Head of caudate nucleus (tissue), 42 donors: ENCODE results near the gene PLPP3.
A peak's percentile ranks its signal among the peaks of the same experiment; 100 is the strongest.

Experiments
- DNase-seq, 42 donors: peaks; one replicate each; pipeline versions ENCODE4 v3.0.0 to v3.0.0-alpha.2; 2020 to 2021; ENCODE audit warnings: mixed read lengths in 7 of 42
- intact Hi-C: fragments of 100-400 bp; cut with DNase I; formaldehyde crosslinking; loops from one replicate; pipeline ENCODE4 v1.15.0; 2022

Gene PLPP3

GRCh38 chr1:56578138-56578962, 1.0 kb downstream of the PLPP3 start:
- intact Hi-C loops = loop anchor here (5.0 to 10.0 kb wide), 2 partner anchors 104 to 141 kb away; no protein-coding TSS in a partner anchor
- peak in 39 of 42 donors; percentile 11 to 75 (median 44) for DNase-seq

GRCh38 chr1:56577406-56578137, 1.8 kb downstream of the PLPP3 start:
- peak in 8 of 42 donors; percentile 15 to 53 (median 32) for DNase-seq
- intact Hi-C loops = loop anchor here (5.0 to 10.0 kb wide), 2 partner anchors 103 to 140 kb away; no protein-coding TSS in a partner anchor

- DNase-seq = peak in 8 of 42 donors; percentile 17 to 63 (median 47)
- intact Hi-C loops = loop anchor here (5.0 to 10.0 kb wide), 2 partner anchors 102 to 140 kb away; no protein-coding TSS in a partner anchor
These were observed 2.4 kb downstream of the PLPP3 start for GRCh38 chr1:56576880-56577405.

GRCh38 chr1:56575865-56576264, 3.5 kb downstream of the PLPP3 start:
- intact Hi-C loops = loop anchor here (5.0 to 10.0 kb wide), 2 partner anchors 101 to 139 kb away; no protein-coding TSS in a partner anchor
- no peak for DNase-seq

GRCh38 chr1:56574794-56575193, 4.6 kb downstream of the PLPP3 start:
- intact Hi-C loops = loop anchor here (5.0 to 10.0 kb wide), 2 partner anchors 100 to 137 kb away; no protein-coding TSS in a partner anchor
- DNase-seq = no peak

- intact Hi-C loops = loop anchor here (10.0 kb wide), 1 partner anchor 99 kb away; no protein-coding TSS in a partner anchor
- no peak for DNase-seq
These were observed 6.1 kb downstream of the PLPP3 start for GRCh38 chr1:56573311-56573710.

GRCh38 chr1:56572334-56573050, 6.9 kb downstream of the PLPP3 start:
- intact Hi-C loops = loop anchor here (10.0 kb wide), 1 partner anchor 98 kb away; no protein-coding TSS in a partner anchor
- no peak for DNase-seq

- DNase-seq = no peak
- intact Hi-C loops = loop anchor here (10.0 kb wide), 1 partner anchor 97 kb away; no protein-coding TSS in a partner anchor
These were observed 7.9 kb downstream of the PLPP3 start for GRCh38 chr1:56571448-56571847.

GRCh38 chr1:56570924-56571372, 8.4 kb downstream of the PLPP3 start:
- DNase-seq = no peak
- intact Hi-C loops = loop anchor here (10.0 kb wide), 1 partner anchor 96 kb away; no protein-coding TSS in a partner anchor

GRCh38 chr1:56569661-56570060, 9.7 kb downstream of the PLPP3 start:
- no peak for DNase-seq
- intact Hi-C loops = loop anchor here (10.0 kb wide), 1 partner anchor 95 kb away; no protein-coding TSS in a partner anchor

- intact Hi-C loops = no loop called here
- no peak for DNase-seq
These were observed 12.4 kb downstream of the PLPP3 start for GRCh38 chr1:56566994-56567393.

- intact Hi-C loops = no loop called here
- DNase-seq = no peak
These were observed 13.2 kb downstream of the PLPP3 start for GRCh38 chr1:56566061-56566744.

GRCh38 chr1:56564615-56565014, 14.7 kb downstream of the PLPP3 start:
- intact Hi-C loops = no loop called here
- DNase-seq = no peak

GRCh38 chr1:56563568-56563967, 15.8 kb downstream of the PLPP3 start:
- DNase-seq = no peak

GRCh38 chr1:56562891-56563452, 16.4 kb downstream of the PLPP3 start:
- DNase-seq = no peak

More at GRCh38 chr1:56563568-56563967, 15.8 kb downstream of the PLPP3 start:
- intact Hi-C loops = no loop called here

GRCh38 chr1:56561227-56562019, 17.9 kb downstream of the PLPP3 start:
- DNase-seq = peak in 1 of 42 donors; percentile 39
- intact Hi-C loops = no loop called here

More at GRCh38 chr1:56562891-56563452, 16.4 kb downstream of the PLPP3 start:
- intact Hi-C loops = no loop called here

GRCh38 chr1:56557746-56558145, 21.6 kb downstream of the PLPP3 start:
- DNase-seq = peak; percentile 24 to 90 (median 74)
- intact Hi-C loops = no loop called here
